ENCODE data around the gene DAO. TPM values are rescaled to one million over a fixed set of nuclear protein-coding genes. Genes with fewer than 3 reads are reported as not detected.

DAO gene
- total RNA-seq, 1 experiment from 2014 or later, result not detected

- no peaks in the 10 kb centered on the region for H3K79me2 ChIP-seq (ENCODE audit: low read depth)
- no peaks in the 10 kb centered on the region for H3K9me2 ChIP-seq (ENCODE audit: insufficient read depth)
- peak in 1 of 2 experiments; percentile 20 for DNase-seq
- ChIA-PET CTCF (interaction anchor here (1.1 to 1.8 kb wide), 2 partner anchors 67 to 69 kb away, joined by 3 to 5 read pairs; no protein-coding TSS in a partner anchor), POLR2A (ENCODE audit: unreplicated experiment) (no interaction called here)
- H3K27me3 ChIP-seq (ENCODE audit: insufficient read depth, low read depth), result no peaks in the 10 kb centered on the region
- BruUV-seq (replicated peaks), result no TSS peak
- no peaks in the 10 kb centered on the region for H3F3A ChIP-seq (ENCODE audit: insufficient read depth, low read depth)
- no peak overlapping the region for H3K4me3 ChIP-seq
- intact Hi-C loops (cut with micrococcal nuclease; ENCODE audit: unreplicated experiment), result loop anchor here (1.0 kb wide), 1 partner anchor 67 kb away; no protein-coding TSS in a partner anchor
- H3K4me2 ChIP-seq, result no peak overlapping the region
- H3K36me3 ChIP-seq (ENCODE audit: low read depth), result no peaks in the 10 kb centered on the region
- H2AFZ ChIP-seq, result no peak overlapping the region
- H3K9me3 ChIP-seq (ENCODE audit: insufficient read depth, low read depth), result no peaks in the 10 kb centered on the region
- no peak for TF ChIP-seq EZH2 (IDR thresholded peaks at IDR 0.05; ENCODE audit: low read depth)
- TF ChIP-seq CTCF (conservative IDR thresholded peaks at IDR 0.05), result peak; percentile 79
- no peak overlapping the region for H3K27ac ChIP-seq
- H3K4me1 ChIP-seq (replicated peaks; ENCODE audit: insufficient read depth), result no peaks in the 10 kb centered on the region
- no peaks in the 10 kb centered on the region for H4K20me1 ChIP-seq (ENCODE audit: insufficient read depth)
Observed at GRCh38 chr12:108884116-108885012, 4.5 kb downstream of the DAO start.

- TF ChIP-seq EZH2 (IDR thresholded peaks at IDR 0.05; ENCODE audit: low read depth) (no peak), CTCF (conservative IDR thresholded peaks at IDR 0.05) (no peak)
- Histone ChIP-seq H2AFZ (no peak overlapping the region), H3K27ac (no peak overlapping the region), H3K4me2 (no peak overlapping the region), H3K9me2 (ENCODE audit: insufficient read depth) (no peaks in the 10 kb centered on the region), H3K79me2 (ENCODE audit: low read depth) (no peaks in the 10 kb centered on the region), H4K20me1 (ENCODE audit: insufficient read depth) (no peaks in the 10 kb centered on the region), H3K36me3 (ENCODE audit: low read depth) (no peaks in the 10 kb centered on the region), H3K4me1 (replicated peaks; ENCODE audit: insufficient read depth) (no peaks in the 10 kb centered on the region), H3K27me3 (ENCODE audit: insufficient read depth, low read depth) (no peaks in the 10 kb centered on the region), H3K9me3 (ENCODE audit: insufficient read depth, low read depth) (peaks cover 4% of the 10 kb centered on the region; the same call in 1 of the 2 replicates), H3K4me3 (no peak overlapping the region), H3F3A (ENCODE audit: insufficient read depth, low read depth) (no peaks in the 10 kb centered on the region)
- no TSS peak for BruUV-seq (replicated peaks)
- ChIA-PET CTCF (no interaction called here), POLR2A (ENCODE audit: unreplicated experiment) (no interaction called here)
- intact Hi-C loops (cut with micrococcal nuclease; ENCODE audit: unreplicated experiment), result no loop called here
- no peak for DNase-seq
Observed at GRCh38 chr12:108886873-108887629, 7.2 kb downstream of the DAO start.

DNA sequence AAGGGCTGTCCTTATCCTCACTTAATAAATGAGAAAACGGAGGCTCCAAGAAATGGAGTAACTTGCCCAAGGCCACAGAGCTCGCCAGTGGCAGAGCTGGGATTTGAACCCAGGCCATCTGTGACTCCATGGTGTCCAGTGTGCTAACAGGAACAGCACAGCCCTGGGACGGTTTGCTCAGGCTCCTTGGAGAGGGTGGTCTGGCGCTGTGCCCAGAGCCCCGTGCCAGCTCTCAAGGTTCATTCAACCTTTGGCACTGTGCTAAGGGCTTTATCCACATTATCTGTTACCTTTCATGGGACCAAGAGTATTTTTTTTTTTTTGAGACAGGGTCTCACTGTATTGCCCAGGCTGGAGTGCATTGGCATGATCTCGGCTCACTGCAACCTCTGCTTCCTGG is 8.1 kb downstream of the DAO start:
- CTCF ChIA-PET, result no interaction called here

More for the DNA sequence above, 8.1 kb downstream of the DAO start:
- no peaks in the 10 kb centered on the region for H3K79me2 ChIP-seq (ENCODE audit: low read depth)
- no peak overlapping the region for H3K4me3 ChIP-seq
- no peak for TF ChIP-seq CTCF (conservative IDR thresholded peaks at IDR 0.05)
- no peak for TF ChIP-seq EZH2 (IDR thresholded peaks at IDR 0.05; ENCODE audit: low read depth)
- no peaks in the 10 kb centered on the region for H4K20me1 ChIP-seq (ENCODE audit: insufficient read depth)
- no peak overlapping the region for H3K4me2 ChIP-seq
- intact Hi-C loops (cut with micrococcal nuclease; ENCODE audit: unreplicated experiment), result no loop called here
- no TSS peak for BruUV-seq (replicated peaks)
- POLR2A ChIA-PET (ENCODE audit: unreplicated experiment), result interaction anchor here (0.6 kb wide), 1 partner anchor 19 kb away, joined by 5 read pairs; no protein-coding TSS in a partner anchor
- H3K27ac ChIP-seq, result no peak overlapping the region
- H3F3A ChIP-seq (ENCODE audit: insufficient read depth, low read depth), result no peaks in the 10 kb centered on the region
- H3K4me1 ChIP-seq (replicated peaks; ENCODE audit: insufficient read depth), result no peaks in the 10 kb centered on the region
- H2AFZ ChIP-seq, result no peak overlapping the region
- H3K36me3 ChIP-seq (ENCODE audit: low read depth), result no peaks in the 10 kb centered on the region
- no peak for DNase-seq
- H3K27me3 ChIP-seq (ENCODE audit: insufficient read depth, low read depth), result no peaks in the 10 kb centered on the region
- H3K9me3 ChIP-seq (ENCODE audit: insufficient read depth, low read depth), result peaks cover 4% of the 10 kb centered on the region; the same call in 1 of the 2 replicates
- H3K9me2 ChIP-seq (ENCODE audit: insufficient read depth), result no peaks in the 10 kb centered on the region

Data from PC-9 (cell line).